Ectodermal cell (in vitro differentiated cells): Measurements from ENCODE around the gene PPIL1.
"Not testable (repeated sequence)": the region's sequence is repeated elsewhere in the genome, so short reads cannot be mapped to it uniquely, and the experiment has no call there.

Experiments used
- H3K27ac ChIP-seq: 2 replicates; pipeline ENCODE4 v1.7.0; 2013; ENCODE audit warnings: mild to moderate bottlenecking, low read depth, low read length; ENCODE audit not compliant: insufficient read depth, poor library complexity, severe bottlenecking
- H3K27me3 ChIP-seq: 2 replicates; pipeline ENCODE4 v1.7.0; 2013; ENCODE audit warnings: mild to moderate bottlenecking, low read length; ENCODE audit not compliant: insufficient read depth, control insufficient read depth, poor library complexity, severe bottlenecking
- H3K36me3 ChIP-seq: one replicate; pipeline ENCODE4 v1.7.0; 2013; ENCODE audit warnings: low read length; ENCODE audit not compliant: control insufficient read depth, insufficient read depth
- H3K4me1 ChIP-seq: one replicate; pipeline ENCODE4 v1.7.0; 2013; ENCODE audit warnings: low read length; ENCODE audit not compliant: control insufficient read depth, insufficient read depth
- H3K4me3 ChIP-seq: 2 replicates; pipeline ENCODE4 v1.7.0; 2013; ENCODE audit warnings: low read depth, low read length, control low read depth; ENCODE audit not compliant: insufficient read depth
- H3K9me3 ChIP-seq: 2 replicates; pipeline ENCODE4 v1.7.0; 2013; ENCODE audit warnings: mild to moderate bottlenecking, low read length, moderate library complexity; ENCODE audit not compliant: control insufficient read depth
- WGBS, 2 experiments: methylation state at CpG; one replicate each; pipeline ENCODE4 v1.1.7; 2013; ENCODE audit warnings: missing lambda C conversion rate in 2 of 2; 5-methylcytosine and 5-hydroxymethylcytosine counted together

The PPIL1 gene

GRCh38 chr6:36815962-36816735 lies 58.5 kb downstream of the PPIL1 start:
- H3K27me3 ChIP-seq = no peaks in the 10 kb centered on the region
- H3K4me3 ChIP-seq = no peak overlapping the region
- no peaks in the 10 kb centered on the region for H3K9me3 ChIP-seq
- H3K27ac ChIP-seq = no peak overlapping the region
- H3K4me1 ChIP-seq = peaks cover 8% of the 10 kb centered on the region
- no peaks in the 10 kb centered on the region for H3K36me3 ChIP-seq
- WGBS, 2 experiments = 88 to 90% methylated on average over 6 to 7 of the region's 7 CpGs

GRCh38 chr6:36814249-36814648 lies 60.4 kb downstream of the PPIL1 start:
- H3K27me3 ChIP-seq = no peaks in the 10 kb centered on the region
- WGBS, 2 experiments = 95 to 96% methylated on average over 7 of the region's 7 CpGs
- H3K4me3 ChIP-seq = no peak overlapping the region
- H3K27ac ChIP-seq = no peak overlapping the region
- no peaks in the 10 kb centered on the region for H3K36me3 ChIP-seq
- H3K9me3 ChIP-seq = no peaks in the 10 kb centered on the region
- H3K4me1 ChIP-seq = peaks cover 3% of the 10 kb centered on the region

GRCh38 chr6:36813526-36813925 lies 61.1 kb downstream of the PPIL1 start:
- no peak overlapping the region for H3K4me3 ChIP-seq
- H3K36me3 ChIP-seq = no peaks in the 10 kb centered on the region
- no peaks in the 10 kb centered on the region for H3K27me3 ChIP-seq
- H3K9me3 ChIP-seq = no peaks in the 10 kb centered on the region
- 63 to 64% methylated on average over 3 of the region's 3 CpGs for WGBS, 2 experiments
- no peak overlapping the region for H3K27ac ChIP-seq
- H3K4me1 ChIP-seq = peaks cover 3% of the 10 kb centered on the region

GRCh38 chr6:36813047-36813446 lies 61.6 kb downstream of the PPIL1 start:
- H3K27ac ChIP-seq, H3K36me3 ChIP-seq, H3K27me3 ChIP-seq, H3K4me3 ChIP-seq, H3K4me1 ChIP-seq, H3K9me3 ChIP-seq: not testable (repeated sequence)
- WGBS, 2 experiments = 88 to 92% methylated on average over 3 of the region's 3 CpGs

- Histone ChIP-seq H3K9me3 (no peaks in the 10 kb centered on the region), H3K27me3 (no peaks in the 10 kb centered on the region), H3K4me3 (no peak overlapping the region), H3K4me1 (peaks cover 13% of the 10 kb centered on the region), H3K27ac (no peak overlapping the region), H3K36me3 (no peaks in the 10 kb centered on the region)
- 78 to 79% methylated on average over 16 of the region's 16 CpGs for WGBS, 2 experiments
These were observed 64.4 kb downstream of the PPIL1 start for GRCh38 chr6:36809941-36810803.

- Histone ChIP-seq H3K27ac (no peak overlapping the region), H3K27me3 (no peaks in the 10 kb centered on the region), H3K4me1 (peaks cover 22% of the 10 kb centered on the region), H3K4me3 (no peak overlapping the region), H3K36me3 (no peaks in the 10 kb centered on the region), H3K9me3 (no peaks in the 10 kb centered on the region)
- 94 to 97% methylated on average over 6 of the region's 6 CpGs for WGBS, 2 experiments
These were observed 65.4 kb downstream of the PPIL1 start for GRCh38 chr6:36809156-36809555.

- 75 to 79% methylated on average over 4 to 5 of the region's 5 CpGs for WGBS, 2 experiments
- Histone ChIP-seq H3K27ac (no peak overlapping the region), H3K9me3 (no peaks in the 10 kb centered on the region), H3K4me1 (peaks cover 23% of the 10 kb centered on the region), H3K27me3 (no peaks in the 10 kb centered on the region), H3K36me3 (no peaks in the 10 kb centered on the region), H3K4me3 (no peak overlapping the region)
These were observed 66.0 kb downstream of the PPIL1 start for GRCh38 chr6:36808634-36809033.

- H3K27ac ChIP-seq = no peak overlapping the region
- no peaks in the 10 kb centered on the region for H3K27me3 ChIP-seq
- WGBS, 2 experiments = 56 to 62% methylated on average over 7 of the region's 7 CpGs
- H3K9me3 ChIP-seq = no peaks in the 10 kb centered on the region
- H3K36me3 ChIP-seq = no peaks in the 10 kb centered on the region
- H3K4me1 ChIP-seq = peaks cover 23% of the 10 kb centered on the region
- H3K4me3 ChIP-seq = no peak overlapping the region
These were observed 66.9 kb downstream of the PPIL1 start for GRCh38 chr6:36807750-36808149.

- peaks cover 23% of the 10 kb centered on the region for H3K4me1 ChIP-seq
- no peaks in the 10 kb centered on the region for H3K27me3 ChIP-seq
- H3K36me3 ChIP-seq = no peaks in the 10 kb centered on the region
- WGBS, 2 experiments = 62 to 64% methylated on average over 5 of the region's 5 CpGs
- H3K4me3 ChIP-seq = no peak overlapping the region
- no peaks in the 10 kb centered on the region for H3K9me3 ChIP-seq
- no peak overlapping the region for H3K27ac ChIP-seq
These were observed 67.5 kb downstream of the PPIL1 start for GRCh38 chr6:36807143-36807542.

GRCh38 chr6:36805917-36806316 lies 68.7 kb downstream of the PPIL1 start:
- Histone ChIP-seq H3K9me3 (no peaks in the 10 kb centered on the region), H3K27ac (no peak overlapping the region), H3K4me3 (no peak overlapping the region), H3K36me3 (no peaks in the 10 kb centered on the region), H3K4me1 (peaks cover 23% of the 10 kb centered on the region), H3K27me3 (no peaks in the 10 kb centered on the region)
- 54 to 69% methylated on average over 8 of the region's 8 CpGs for WGBS, 2 experiments
